Esophagus (tissue), 2 donors: ENCODE measurements around the gene ROR1. TPM values are rescaled to one million over a fixed set of nuclear protein-coding genes. Genes with fewer than 3 reads are reported as not detected.
A peak's percentile ranks its signal among the peaks of the same experiment; 100 is the strongest.

ENCODE experiments used
- H3K27ac ChIP-seq, 2 donors: one replicate each; pipeline ENCODE4 v1.5.1; 2013; ENCODE audit warnings: low read depth in 2 of 2, mild to moderate bottlenecking in 2 of 2, inconsistent platforms in 1 of 2, low read length in 1 of 2, moderate library complexity in 1 of 2
- H3K27me3 ChIP-seq, 2 donors: one replicate each; pipeline ENCODE4 v1.6.1; 2013; ENCODE audit warnings: low read length in 2 of 2, control low read depth in 1 of 2, mild to moderate bottlenecking in 1 of 2; ENCODE audit not compliant: insufficient read depth in 2 of 2, control insufficient read depth in 1 of 2
- H3K36me3 ChIP-seq, 2 donors: one replicate each; pipeline ENCODE4 v1.6.1; 2013; ENCODE audit warnings: low read length in 1 of 2; ENCODE audit not compliant: control insufficient read depth in 2 of 2, insufficient read depth in 2 of 2
- H3K4me1 ChIP-seq, 2 donors: one replicate each; pipeline ENCODE4 v1.6.1; 2013; ENCODE audit warnings: low read length in 1 of 2; ENCODE audit not compliant: control insufficient read depth in 2 of 2, insufficient read depth in 2 of 2
- H3K4me3 ChIP-seq, 2 donors: one replicate each; pipeline ENCODE4 v1.5.1; 2013; ENCODE audit warnings: low read length in 2 of 2, mild to moderate bottlenecking in 2 of 2, low read depth in 1 of 2, moderate library complexity in 1 of 2
- H3K9me3 ChIP-seq, 2 donors: one replicate each; pipeline ENCODE4 v1.6.1; 2013; ENCODE audit warnings: mild to moderate bottlenecking in 2 of 2, low read depth in 1 of 2, low read length in 1 of 2, moderate library complexity in 1 of 2; ENCODE audit not compliant: control insufficient read depth in 2 of 2, insufficient read depth in 1 of 2
- WGBS, 2 donors: extraction: QIAGEN DNeasy Blood & Tissue Kit; methylation state at CpG; one replicate each; pipeline ENCODE4 v1.1.7; 2013; 5-methylcytosine and 5-hydroxymethylcytosine counted together
- polyA plus RNA-seq, 2 donors: library from polyadenylated mRNA; stranded (reverse); fragments of 200-250 nt; gene quantifications; one replicate each; pipeline ENCODE4 v1.2.3, GENCODE V29; 2013
- donor health status: healthy with polysubstance abuse.
- donor health status: Bipolar disorder and iron deficiency.

Gene ROR1
- polyA plus RNA-seq, 2 donors, result 1.1 to 1.9 TPM

DNA sequence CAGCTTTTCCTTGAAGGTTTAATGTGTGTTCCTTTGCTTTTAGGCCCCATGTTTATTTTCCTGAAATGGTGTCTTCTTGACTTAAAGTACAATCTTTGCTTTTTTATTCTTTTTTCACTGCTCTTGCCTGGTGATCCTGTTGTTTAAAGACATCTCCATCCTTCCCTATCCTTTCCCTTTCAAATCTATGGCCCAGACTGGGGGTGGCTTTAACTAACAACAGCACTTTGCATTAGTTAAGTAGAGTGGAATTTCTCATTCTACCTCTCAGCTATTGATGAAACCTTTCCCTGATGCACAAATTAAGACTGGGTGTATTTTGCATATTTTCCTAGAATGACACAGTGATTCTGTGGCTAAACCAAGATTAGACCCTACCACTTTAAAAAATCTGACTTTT, 84.3 kb downstream of the ROR1 start:
- H3K27ac ChIP-seq, result no peak overlapping the region
- no peaks in the 10 kb centered on the region for H3K27me3 ChIP-seq
- peaks cover 0 to under 1% of the 10 kb centered on the region in 2 donors for H3K4me1 ChIP-seq
- H3K9me3 ChIP-seq, result no peaks in the 10 kb centered on the region
- no peak overlapping the region for H3K4me3 ChIP-seq
- no peaks in the 10 kb centered on the region for H3K36me3 ChIP-seq

DNA sequence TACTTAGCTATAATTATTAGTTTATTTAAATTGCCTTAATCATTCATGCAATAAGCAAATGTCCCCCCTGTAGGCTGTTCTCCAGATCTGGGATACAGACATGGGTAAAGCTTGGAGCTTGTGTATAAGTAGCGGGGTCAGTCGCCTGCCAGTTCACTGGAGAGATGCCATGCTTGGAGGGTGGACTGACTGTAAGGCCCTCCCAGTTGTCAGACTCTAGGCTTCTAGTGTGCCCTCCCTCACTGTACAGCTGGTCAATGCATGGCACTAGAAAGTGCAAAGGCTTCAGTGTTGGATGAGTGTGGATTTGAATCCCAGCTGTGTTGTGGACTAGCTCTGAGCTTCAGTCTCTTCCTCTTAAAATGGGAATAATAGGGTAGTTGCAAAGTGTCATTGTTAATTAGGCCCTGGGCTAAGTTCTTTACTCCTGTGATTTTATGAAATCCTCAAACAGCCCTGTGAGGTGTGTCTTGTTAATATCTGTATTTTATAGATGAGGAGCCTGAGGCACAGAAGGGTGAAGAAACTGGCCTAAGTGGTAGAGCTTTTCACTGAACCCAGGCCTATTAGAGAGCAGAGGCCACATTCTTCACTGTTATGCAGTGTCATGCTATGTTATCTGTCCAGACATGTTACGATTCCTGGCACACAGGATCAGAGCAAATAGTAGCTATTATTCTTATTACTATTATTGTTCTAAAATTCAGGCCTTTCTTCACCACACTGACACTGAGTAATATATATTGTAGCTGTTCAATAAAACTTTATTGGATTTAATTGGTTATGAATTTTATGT, 85.9 kb downstream of the ROR1 start:
- no peaks in the 10 kb centered on the region for H3K9me3 ChIP-seq
- 73 to 76% methylated on average over 3 of the region's 3 CpGs for WGBS, 2 donors
- H3K4me1 ChIP-seq, result peaks cover 0 to 3% of the 10 kb centered on the region in 2 donors
- no peaks in the 10 kb centered on the region for H3K36me3 ChIP-seq
- no peaks in the 10 kb centered on the region for H3K27me3 ChIP-seq
- no peak overlapping the region for H3K4me3 ChIP-seq
- no peak overlapping the region for H3K27ac ChIP-seq

- H3K4me3 ChIP-seq, result no peak overlapping the region
- H3K9me3 ChIP-seq, result no peaks in the 10 kb centered on the region
- H3K27me3 ChIP-seq, result no peaks in the 10 kb centered on the region
- H3K36me3 ChIP-seq, result no peaks in the 10 kb centered on the region
- WGBS, 2 donors, result 71 to 74% methylated on average over 6 of the region's 6 CpGs
- peaks cover 0 to 3% of the 10 kb centered on the region in 2 donors for H3K4me1 ChIP-seq
- no peak overlapping the region for H3K27ac ChIP-seq
Measured at GRCh38 chr1:63861052-63861691, 87.4 kb downstream of the ROR1 start.

- H3K4me3 ChIP-seq, result no peak overlapping the region
- H3K9me3 ChIP-seq, result no peaks in the 10 kb centered on the region
- WGBS, 2 donors, result 63 to 70% methylated on average over 3 of the region's 3 CpGs
- H3K36me3 ChIP-seq, result no peaks in the 10 kb centered on the region
- H3K27ac ChIP-seq, result no peak overlapping the region
- peaks cover 0 to 3% of the 10 kb centered on the region in 2 donors for H3K4me1 ChIP-seq
- H3K27me3 ChIP-seq, result no peaks in the 10 kb centered on the region
Measured at GRCh38 chr1:63863145-63863544, 89.3 kb downstream of the ROR1 start.

DNA sequence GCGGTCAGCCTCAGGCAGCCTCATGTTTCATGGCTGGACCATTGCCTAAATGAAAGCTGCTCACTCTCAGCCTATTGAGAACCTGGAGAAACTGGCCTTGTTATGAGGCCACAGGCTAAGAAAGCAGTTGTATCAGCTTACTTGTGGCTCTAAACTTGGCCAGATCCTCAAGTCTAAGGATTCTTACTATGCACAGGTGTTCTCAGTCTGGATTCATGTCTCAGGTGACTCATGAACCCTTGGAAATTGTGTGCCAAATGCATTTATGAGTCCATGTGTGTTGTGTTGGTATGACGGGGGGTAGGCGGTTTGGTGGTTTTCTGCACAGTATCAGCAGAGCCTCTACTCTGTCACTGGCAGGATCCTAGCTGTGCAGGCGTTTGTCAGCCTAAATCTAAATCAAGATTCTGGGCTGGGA, 90.4 kb downstream of the ROR1 start:
- H3K36me3 ChIP-seq, result no peaks in the 10 kb centered on the region
- WGBS, 2 donors, result 51 to 57% methylated on average over 4 of the region's 4 CpGs
- no peak overlapping the region for H3K27ac ChIP-seq
- peaks cover 0 to 5% of the 10 kb centered on the region in 2 donors for H3K4me1 ChIP-seq
- H3K9me3 ChIP-seq, result no peaks in the 10 kb centered on the region
- no peaks in the 10 kb centered on the region for H3K27me3 ChIP-seq
- no peak overlapping the region for H3K4me3 ChIP-seq

- Histone ChIP-seq H3K27me3 (no peaks in the 10 kb centered on the region), H3K27ac (no peak overlapping the region), H3K36me3 (no peaks in the 10 kb centered on the region), H3K9me3 (no peaks in the 10 kb centered on the region), H3K4me1 (peaks cover 0 to 6% of the 10 kb centered on the region in 2 donors), H3K4me3 (no peak overlapping the region)
- WGBS, 2 donors, result 59 to 76% methylated on average over 4 of the region's 4 CpGs
Measured at GRCh38 chr1:63865561-63865960, 91.7 kb downstream of the ROR1 start.

- WGBS, 2 donors, result 64 to 69% methylated on average over 3 of the region's 3 CpGs
- H3K27ac ChIP-seq, result no peak overlapping the region
- no peaks in the 10 kb centered on the region for H3K36me3 ChIP-seq
- no peaks in the 10 kb centered on the region for H3K9me3 ChIP-seq
- H3K4me1 ChIP-seq, result peaks cover 0 to 6% of the 10 kb centered on the region in 2 donors
- H3K4me3 ChIP-seq, result no peak overlapping the region
- no peaks in the 10 kb centered on the region for H3K27me3 ChIP-seq
Measured at GRCh38 chr1:63866084-63866483, 92.3 kb downstream of the ROR1 start.

- H3K4me3 ChIP-seq, result no peak overlapping the region
- no peaks in the 10 kb centered on the region for H3K9me3 ChIP-seq
- no peaks in the 10 kb centered on the region for H3K27me3 ChIP-seq
- H3K36me3 ChIP-seq, result no peaks in the 10 kb centered on the region
- peaks cover 0 to 9% of the 10 kb centered on the region in 2 donors for H3K4me1 ChIP-seq
- WGBS, 2 donors, result 68 to 77% methylated on average over 14 of the region's 14 CpGs
- H3K27ac ChIP-seq, result peak overlapping the region in 1 of 2 donors; percentile 50
Measured at GRCh38 chr1:63867429-63868176, 93.8 kb downstream of the ROR1 start.

DNA sequence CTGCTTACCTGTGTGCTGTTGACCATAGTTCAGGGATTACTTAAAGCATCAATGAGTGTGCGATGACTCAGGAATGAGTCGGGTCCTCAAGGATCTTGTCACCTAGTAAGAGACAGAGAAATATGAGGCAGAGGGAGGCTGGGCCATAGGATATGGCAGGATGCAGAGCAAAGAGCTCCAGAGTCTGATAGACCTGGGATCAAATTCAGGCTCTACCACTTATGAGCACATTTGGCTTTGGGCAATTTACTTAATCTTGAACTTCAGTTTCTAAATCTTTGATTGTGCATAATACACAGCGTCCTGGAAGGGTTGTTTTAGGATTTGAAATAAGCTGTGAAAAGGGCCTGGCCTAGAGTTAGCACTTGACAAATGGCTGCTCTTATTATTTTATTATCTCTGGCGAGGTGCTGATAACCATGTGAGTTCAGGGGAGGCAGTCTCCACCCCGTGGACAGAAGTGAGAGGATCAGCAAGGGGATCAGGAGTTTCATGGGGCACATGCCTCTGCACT, 94.5 kb downstream of the ROR1 start:
- peak overlapping the region; percentile 43 to 52 for H3K27ac ChIP-seq
- H3K36me3 ChIP-seq, result no peaks in the 10 kb centered on the region
- no peaks in the 10 kb centered on the region for H3K9me3 ChIP-seq
- H3K4me3 ChIP-seq, result no peak overlapping the region
- peaks cover 0 to 6% of the 10 kb centered on the region in 2 donors for H3K4me1 ChIP-seq
- H3K27me3 ChIP-seq, result no peaks in the 10 kb centered on the region
- WGBS, 2 donors, result 41 to 51% methylated on average over 5 of the region's 5 CpGs
